NB4 (cell line): ENCODE results near the gene CEP290.

ENCODE experiments used
- CTCF ChIP-seq: IDR thresholded peaks from one replicate; pipeline ENCODE4 v1.5.1; 2012; ENCODE audit warnings: low read depth, low read length
- POLR2A ChIP-seq: IDR thresholded peaks from 2 replicates; pipeline ENCODE4 v1.6.1; 2011; ENCODE audit warnings: mild to moderate bottlenecking; ENCODE audit not compliant: insufficient read length; ENCODE audit errors: extremely low read depth
- TF ChIP-seq, protein P1 (sequence below): IDR thresholded peaks from 2 replicates; pipeline ENCODE4 v1.6.1; 2011; ENCODE audit warnings: low read depth, low read length

- TF ChIP-seq CTCF (no peak), POLR2A (no peak)
- TF ChIP-seq, protein P1, sequence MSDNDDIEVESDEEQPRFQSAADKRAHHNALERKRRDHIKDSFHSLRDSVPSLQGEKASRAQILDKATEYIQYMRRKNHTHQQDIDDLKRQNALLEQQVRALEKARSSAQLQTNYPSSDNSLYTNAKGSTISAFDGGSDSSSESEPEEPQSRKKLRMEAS: no peak
Observed at GRCh38 chr12:88122666-88123065, 19.2 kb downstream of the CEP290 start.
